Measurements from ENCODE around the gene BTBD9.

The BTBD9 gene

DNA sequence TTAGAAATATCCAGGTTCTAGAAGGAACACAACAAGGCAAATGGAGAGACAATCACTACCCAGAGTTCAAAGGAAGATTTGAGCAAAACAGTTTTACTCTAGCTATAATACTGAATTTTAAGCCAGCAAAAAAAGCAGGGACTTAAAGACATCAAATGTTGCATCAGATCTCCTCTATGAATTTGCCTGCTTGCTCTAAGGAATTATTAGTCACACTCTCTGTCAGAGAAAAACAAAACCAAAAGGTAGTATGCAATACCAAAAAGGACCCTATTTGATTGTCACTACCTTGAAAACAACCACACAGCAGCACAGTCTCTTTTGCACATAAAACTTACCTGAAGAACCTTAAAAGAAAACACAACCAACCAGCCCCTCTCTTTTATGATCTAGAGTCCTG, 46.3 kb downstream of the BTBD9 start:
- no peak for DNase-seq

DNA sequence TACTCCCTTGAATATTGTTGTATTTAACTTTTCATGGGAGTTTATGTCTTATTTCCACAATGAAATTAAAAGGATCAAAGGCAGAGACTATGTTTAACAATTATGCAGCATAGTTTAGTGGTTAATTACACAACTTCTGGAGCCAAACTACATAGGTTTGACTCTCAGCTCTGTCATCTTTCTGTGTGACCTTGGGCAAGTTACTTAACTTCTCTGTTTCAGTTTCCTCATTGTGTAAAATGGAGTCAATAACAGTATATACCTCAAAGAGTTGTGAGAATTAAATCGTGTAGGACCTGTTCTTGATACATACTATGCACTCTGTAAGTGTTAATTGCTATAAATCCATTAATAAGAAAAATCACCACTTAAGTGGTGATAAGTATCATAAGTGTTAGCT, 48.3 kb downstream of the BTBD9 start:
- no peak for DNase-seq

DNA sequence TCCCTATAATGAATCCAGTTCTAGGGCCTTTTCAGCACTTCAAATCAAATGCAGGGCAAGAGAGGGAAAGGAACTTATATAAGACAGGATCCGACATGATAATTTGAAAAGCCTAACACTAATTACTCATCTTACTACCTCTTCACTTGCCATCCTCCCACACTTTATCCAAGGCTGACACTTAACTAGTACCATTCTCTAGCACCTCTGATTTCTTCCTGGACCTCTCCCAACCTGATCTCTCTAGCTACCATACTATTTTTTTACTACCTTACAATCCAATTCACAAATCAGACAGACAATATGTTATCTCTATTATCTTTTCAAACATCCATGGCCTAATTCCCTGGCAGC, 50.4 kb downstream of the BTBD9 start:
- no peak for DNase-seq

DNA sequence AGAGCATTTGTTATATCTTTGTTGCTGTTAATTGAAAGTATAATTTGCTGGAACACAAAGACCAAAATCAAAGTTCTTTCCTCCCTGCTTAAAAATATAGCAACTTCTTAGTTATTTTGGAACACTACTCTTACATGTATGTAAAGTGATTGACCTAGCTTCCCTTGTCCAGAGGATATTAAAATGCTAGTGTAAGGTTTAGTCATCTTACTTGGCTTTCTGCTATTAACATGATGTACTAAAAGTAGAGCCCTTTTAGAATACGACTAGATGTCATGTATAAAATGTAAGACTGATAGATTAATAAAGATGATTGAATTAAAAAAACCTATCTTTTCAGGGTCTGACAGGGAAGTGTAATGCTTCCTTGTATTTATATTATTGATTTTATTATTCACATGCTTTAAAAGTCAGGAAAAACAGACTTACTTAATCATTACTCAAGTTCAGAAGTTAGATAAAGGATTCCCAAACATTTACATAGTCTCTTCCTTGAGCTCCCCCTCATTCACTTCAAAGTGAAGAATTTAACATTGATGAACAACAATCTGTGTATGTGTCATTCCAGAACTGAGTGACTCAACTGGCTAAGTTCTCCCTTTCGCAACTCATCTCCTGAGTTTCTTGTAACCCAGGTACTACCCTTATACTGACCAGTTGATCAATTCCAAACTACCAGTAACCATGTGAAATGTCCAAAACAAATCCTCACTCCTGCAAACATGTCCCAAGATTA, 50.9 kb downstream of the BTBD9 start:
- DNase-seq: no peak

DNA sequence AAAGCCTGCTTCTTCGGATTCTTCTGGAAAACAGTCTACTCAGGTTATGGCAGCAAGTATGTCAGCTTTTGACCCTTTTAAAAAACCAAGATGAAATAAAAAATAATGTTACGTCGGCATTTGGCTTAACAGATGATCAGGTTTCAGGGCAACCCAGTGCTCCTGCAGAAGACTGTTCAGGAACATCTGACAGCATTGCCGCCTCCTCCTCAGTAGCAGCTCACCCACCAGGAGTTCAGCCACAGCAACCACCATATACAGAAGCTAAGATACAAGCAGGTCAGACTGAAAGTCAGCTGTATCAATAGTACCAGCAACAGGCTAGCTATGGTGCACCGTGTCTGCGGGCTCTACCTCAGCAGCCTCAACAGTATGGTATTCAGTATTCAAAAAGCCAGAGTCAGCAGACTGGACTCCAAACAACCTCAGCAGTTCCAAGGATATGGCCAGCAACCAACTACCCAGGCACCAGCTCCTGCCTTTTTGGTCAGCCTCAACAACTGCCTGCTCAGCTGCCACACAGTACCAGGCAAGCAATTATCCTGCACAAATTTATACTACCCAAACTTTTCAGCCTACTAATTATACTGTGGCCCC, 51.9 kb downstream of the BTBD9 start:
- no peak for DNase-seq

DNA sequence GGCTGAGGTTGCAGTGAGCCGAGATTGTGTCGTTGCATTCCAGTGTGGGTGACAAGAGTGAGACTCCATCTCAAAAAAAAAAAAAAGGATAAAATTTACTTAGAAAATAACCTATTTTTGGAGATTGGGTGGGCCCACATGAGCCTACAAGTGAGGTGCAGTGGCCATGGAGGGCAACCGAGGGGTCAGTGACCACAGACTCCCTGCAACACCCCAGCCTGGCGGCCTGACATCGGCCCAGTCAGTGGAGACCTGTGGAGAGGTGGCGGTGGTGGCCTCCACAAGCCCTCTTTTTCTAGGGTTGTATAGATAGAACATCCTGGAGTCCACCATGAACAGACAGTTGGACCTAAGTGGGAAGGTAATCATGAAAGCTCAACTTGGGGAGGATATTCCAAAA, 52.7 kb downstream of the BTBD9 start:
- no peak for DNase-seq

DNA sequence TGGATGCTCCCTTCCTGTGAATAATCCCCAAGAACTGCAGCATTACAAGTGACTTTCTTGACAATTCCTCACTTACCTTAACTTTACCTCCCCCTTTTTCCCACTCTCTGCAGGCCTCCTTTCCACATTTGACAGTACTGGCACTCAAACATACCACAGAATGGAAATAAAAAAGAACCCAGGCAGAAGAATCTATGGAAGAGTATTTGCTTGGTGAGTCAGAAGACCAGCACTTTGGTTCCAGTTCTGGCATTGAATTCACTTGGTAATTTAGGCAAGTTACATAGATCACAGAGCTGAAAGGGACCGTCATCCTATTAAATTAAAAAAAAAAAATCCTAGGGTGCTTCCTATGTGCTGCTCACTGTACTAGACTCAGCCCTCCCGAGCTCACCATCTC, 55.0 kb downstream of the BTBD9 start:
- no peak for DNase-seq

DNA sequence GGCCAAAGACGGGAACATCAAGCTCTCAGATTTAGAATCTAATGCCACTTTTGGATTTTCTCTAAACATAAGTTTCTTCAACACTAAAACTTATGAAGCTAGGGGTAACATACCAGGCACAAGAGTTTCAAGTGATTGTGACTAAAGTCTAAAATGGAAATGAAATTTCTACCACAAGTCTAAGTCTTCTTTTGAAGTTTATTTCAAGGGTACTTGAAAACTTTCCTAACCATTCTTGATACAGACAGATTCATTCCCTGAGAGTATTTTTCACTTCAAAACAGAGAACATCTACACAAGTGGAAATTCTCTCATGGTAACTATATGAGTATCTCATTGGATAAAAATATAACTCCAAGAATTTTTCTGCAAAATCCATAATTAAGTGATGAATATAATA, 56.2 kb downstream of the BTBD9 start:
- no peak for DNase-seq

DNA sequence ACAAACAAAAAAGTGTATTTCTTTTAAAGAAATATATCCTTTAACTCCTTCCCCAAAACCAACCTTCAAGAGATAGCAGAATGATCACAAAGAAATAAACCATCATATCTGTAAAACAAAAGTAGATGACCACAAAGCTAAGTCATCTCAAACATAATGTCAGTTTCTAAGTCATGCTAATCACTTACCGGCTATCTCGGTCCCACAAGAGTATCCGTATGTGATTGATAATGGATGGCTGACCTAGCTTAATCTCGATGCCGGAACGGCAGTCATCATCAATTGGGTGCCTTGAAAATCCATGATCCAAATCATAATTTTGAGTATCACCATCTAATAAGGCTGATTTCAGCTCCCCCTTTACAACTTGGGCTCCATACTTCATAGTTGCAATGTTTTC, 59.7 kb downstream of the BTBD9 start:
- DNase-seq: no peak

DNA sequence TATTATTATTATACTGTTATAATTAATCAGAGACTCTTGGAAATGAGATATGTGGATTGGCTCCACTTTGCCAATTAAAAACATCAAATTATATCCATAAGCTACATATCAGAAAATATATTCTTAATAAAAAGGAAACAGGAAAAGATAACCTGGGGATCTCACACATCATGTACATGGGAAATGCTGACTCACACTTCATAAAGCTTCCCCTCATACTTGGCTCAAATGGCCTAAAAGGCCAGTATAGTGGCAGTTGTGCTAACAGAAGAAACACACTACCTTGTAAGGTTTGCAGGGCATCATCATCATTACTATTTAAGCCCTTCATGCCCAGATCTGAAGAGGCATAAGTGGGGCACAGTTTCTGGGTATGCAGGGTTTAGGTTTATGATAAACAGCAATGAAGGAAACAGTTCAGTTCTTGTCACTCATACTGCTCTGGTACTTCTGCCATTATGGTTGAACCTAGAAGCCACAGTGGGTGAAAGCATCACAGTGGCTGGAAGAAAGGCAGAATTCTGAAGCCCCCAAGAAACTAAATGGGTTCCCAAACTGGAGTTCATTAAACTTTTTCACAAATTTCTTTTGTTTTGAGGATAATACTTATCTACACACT, 60.6 kb downstream of the BTBD9 start:
- no peak for DNase-seq

DNA sequence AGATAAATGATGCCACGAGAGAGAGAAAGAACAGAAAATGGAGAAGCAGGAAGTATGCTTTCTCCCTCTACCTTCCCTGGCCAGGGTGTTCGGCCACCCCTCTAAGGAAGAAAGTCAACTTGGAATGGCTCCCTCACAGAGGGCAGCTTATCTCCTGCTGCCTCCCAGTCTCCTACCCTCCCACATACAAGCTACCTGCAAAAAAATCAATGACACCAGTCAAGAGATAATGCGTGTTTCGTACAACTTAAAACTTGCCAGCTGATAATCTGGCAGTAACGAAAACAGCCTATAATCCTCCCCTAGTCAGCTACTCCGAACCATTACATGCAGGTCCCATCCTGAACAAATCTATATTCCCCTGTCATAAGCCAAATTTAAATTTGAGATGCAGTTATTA, 61.7 kb downstream of the BTBD9 start:
- no peak for DNase-seq

DNA sequence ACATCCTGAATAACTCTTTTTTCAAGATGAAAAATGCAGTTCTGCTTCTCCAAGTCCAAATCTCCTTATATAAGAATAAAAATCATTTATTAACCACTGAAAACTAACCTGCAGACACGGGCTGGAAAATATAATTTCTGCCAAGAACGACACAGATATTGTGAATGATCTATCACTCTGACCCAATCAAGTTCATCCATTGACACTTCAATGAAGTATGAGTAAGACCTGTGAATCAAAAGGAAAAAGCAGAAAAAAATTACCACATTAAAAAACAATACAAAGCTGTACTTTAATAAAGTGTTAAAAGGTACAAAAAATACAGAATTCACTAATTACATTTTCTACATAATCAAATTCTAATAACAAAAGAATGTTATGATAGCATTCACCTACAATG, 62.2 kb downstream of the BTBD9 start:
- DNase-seq: no peak

DNA sequence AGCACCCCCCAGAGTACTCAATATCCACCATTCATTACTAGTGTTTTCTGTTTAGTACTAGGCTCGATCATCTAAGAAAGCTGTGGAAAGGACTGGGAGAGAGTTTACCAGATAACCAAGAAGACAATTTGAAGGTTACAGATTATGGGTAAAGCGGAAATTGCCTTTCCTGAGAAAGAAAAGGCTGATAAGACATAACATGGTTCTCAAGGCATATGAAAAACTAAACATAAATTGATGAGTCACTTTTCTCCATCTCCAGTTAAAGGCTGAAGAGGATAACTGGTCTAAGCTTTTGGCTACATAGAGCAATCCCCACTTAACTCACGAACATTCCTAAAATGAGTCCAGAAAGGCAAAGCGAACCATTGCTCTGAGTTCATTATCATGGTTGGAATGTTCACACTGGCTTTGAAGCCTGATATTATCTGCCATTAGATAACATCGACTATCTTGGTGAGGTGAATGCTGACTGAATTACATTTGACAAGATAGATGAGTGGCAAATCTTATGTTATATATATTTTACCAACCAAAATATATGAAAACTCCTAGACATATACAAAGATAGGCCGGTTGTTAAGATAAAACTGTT, 65.8 kb downstream of the BTBD9 start:
- no peak for DNase-seq

DNA sequence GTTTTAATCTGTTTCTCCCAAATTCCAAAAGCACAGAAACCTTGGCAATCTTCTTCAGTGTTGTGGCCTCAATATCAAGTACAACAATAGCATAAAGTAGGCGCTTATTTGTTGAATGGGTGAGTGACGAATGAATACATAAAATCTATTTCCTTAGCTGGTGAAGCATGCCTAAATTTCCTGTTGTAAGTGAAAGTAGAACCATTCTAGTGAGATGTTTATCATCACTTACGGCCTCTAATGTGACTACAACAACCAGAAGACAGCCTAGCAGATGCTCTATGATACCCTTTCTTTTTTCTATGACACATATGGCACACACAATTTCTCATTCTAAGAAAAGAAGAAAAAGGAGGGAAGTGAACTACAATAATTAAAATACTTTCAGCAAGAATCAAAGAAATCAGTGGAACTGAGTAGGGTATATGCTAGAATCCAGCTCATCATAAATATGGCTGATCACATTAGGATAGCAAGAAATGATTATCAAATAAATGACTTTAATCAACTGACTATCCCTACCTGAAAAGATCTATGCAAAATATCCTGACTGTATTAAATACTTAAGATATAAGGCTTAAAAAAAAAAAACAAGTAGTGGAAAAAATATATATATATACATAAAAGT, 67.4 kb downstream of the BTBD9 start:
- no peak for DNase-seq

DNA sequence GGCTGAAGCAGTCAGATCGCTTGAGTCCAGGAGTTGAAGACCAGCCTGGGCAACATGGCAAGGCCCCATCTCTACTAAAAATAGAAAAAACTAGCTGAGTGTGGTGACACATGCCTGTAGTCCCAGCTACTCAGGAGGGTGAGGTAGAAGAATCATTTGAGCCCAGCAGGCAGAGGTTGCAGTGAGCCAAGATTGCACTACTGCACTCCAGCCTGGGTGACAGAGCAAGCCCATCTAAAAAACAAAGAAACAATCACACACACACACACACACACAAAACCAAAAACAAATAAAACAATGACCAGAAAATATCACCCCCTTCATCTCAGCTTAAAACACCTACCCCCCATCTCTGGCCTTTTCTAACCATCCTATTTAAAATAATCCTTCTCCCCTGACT, 68.0 kb downstream of the BTBD9 start:
- DNase-seq: no peak

DNA sequence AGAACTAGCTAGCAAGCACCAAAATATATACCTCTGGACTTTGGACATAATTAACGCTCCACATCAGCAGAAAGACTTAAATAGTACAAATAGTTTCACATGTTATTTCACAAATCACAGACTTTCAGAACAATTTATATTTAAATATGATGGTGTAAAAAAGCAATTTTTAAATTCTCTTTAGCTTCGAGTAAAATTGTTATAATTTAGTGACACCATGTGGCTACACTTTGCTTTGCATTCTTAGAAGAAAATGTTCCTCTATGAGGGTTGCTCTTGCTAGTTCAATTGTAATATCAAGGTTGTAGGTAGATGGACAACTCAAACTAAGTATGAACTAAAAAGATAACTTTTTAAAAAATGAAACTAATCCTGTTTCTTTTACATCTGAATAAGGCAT, 69.0 kb downstream of the BTBD9 start:
- no peak for DNase-seq

DNA sequence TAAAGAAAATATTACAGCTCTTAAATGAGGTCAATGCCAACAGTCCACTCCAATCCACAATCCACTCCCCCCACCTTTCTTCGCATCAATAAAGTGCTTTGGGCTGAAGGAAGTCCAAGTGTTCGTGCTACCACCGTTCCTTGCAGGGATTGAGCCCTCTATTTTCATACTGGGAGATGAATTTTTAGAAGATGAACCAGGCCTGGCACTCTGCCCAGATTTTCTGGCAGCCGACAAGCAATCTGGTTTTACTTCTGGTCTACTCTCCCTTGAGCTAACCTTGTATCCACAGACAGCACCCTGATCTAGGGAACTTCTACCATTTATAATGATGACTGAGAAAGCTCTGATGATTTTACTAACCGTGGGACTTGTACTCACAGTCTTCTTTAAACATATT, 72.3 kb downstream of the BTBD9 start:
- DNase-seq: no peak

DNA sequence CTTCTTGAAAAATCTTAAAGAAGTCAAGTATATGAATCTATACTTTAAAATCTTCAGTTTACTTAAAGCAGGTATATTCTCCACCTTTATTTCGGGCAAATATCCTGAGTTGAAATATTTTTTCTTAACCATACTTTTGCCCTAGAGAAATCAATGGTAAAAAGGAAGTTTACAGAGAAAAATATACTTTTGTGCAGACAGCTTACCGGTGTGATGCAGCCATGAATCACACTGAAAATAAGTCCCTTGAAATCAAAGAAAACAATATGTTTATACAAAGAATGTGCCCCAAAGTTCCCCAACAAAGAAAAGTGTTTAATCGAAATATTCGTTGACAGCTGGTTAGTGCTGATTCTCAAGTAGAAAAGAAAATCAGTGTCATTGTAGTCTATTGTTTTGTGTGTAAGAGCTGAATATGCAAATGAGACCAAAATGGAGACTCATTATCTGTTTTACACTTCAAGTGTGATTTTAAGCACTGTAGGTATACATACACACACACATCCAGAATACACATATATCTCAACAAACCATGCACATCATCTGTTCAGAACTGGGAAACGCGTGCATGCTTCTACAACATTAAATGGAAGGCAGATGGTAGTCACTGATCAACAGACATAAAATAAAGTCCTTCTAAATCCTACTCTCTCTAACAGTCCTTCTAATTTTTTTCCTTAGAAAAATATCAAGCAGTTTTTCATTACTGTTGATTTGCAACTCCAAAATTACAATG, 73.3 kb downstream of the BTBD9 start:
- DNase-seq: no peak

DNA sequence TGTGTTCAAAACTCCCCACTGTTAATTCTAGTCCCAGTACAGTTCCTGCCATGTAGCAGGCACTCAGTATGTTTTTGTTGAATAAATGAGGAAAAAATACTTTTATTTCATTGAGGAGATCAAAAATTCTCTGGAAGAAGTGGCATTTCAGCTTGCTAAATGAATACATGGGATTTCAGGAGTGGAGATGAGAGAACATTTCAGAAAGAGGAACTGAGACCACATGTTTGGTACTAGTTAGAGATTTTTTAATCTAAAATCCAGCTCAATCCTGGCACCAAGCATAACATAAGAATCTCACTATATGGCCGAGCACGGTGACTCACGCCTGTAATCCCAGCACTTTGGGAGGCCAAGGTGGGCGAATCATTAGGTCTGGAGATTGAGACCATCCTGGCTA, 75.4 kb downstream of the BTBD9 start:
- DNase-seq: no peak

DNA sequence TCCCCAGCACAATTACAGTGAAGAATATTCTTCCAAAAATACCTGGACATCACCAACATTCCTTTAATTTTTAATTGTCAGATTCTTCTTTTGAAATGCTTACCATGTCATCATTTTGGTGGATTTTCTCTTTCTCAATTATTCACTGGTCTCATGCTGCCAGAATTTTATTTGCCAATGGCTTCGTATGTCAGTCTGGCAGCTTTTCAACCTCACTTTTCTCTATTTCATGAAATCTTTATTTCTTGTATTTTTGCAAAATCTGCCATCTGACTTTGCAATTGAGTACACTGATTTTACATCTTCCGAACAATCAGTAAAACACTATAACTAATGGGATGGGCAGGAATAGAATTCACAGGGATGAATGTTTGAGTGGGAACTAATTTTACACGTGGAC, 84.1 kb downstream of the BTBD9 start:
- DNase-seq: no peak

DNA sequence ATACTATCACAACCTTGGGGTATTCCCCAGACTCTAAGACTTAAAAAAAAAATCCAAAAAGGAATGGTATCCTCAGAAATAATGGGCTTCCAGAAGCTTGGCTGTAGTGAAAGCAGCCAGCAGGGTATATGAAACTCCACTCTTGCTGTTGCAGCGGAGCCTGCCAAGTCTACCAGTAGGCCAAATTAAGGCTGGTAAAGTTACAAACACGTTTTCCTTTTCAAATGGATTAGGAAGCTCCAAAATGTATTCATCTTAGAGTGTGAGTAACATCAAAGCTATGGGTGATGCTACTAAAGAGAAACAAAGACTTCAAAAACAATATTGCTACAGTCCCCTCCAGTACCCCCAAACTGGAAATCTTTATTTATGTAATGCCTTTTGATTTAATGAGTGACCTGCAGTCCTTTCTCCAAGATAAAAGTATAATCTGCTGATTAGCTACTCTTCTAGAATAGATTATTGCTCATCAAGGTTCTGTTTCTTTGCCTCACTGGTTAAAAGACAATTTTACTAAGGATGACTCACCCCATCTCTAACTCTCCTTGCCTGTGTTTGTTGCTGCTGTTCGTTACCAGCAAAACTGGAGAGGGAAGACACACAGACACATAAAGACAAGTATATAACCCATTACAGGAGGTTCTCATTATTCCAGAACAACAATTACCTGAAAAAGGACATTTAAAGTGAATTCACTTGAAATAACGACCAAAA, 84.9 kb downstream of the BTBD9 start:
- no peak for DNase-seq

DNA sequence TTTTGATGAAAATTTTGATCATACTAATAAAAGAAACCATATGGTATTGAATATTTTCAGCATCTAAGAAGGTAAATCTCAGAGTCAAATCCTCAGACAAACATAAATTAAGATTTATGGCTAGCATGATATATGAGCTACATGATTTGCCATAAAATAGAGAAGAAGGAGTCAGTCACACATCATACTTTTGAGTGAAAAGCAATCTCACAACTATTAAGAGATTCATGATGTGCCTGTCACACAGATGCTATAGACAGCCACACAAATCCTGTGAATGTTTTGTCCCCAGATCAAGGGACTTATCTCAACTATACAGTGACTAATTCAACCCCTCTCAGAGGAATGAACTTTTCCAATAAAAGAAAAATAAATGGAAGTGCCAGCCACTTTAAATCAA, 85.7 kb downstream of the BTBD9 start:
- no peak for DNase-seq

DNA sequence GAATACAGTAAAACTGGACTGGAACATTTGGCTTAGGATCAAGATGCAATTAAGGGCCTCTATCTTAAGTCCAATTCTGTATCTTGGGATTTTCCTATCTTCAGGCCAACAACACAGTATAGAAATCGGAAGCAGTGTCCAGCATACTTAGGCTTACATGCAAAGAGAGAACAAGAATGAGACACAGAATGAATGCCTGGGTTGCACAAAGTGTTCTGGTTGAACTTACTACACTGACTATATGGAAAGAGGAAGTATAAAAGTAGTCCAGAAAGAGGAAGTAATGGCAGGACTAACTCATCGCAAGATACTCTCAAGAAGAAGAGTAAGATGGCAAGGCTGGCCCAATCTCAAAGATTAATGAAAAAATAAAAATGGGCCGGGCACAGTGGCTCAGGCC, 87.6 kb downstream of the BTBD9 start:
- DNase-seq: no peak

Data from activated naive CD4-positive, alpha-beta T cell treated with Interleukin-2 at 50 U/mL for 16 hours (primary cell).